KBM-7 (cell line): ENCODE results near the gene CPLANE1.

ENCODE experiments used
- DNase-seq: peaks from one replicate; pipeline ENCODE4 v3.0.0-alpha.2; 2015
- in situ Hi-C: fragments of 300-500 bp; cut with MboI; formaldehyde crosslinking; loops from 2 replicates; pipeline ENCODE4 v1.14.3; 2020; ENCODE audit warnings: low sequenced_read_pairs, low pct_unique_long_range_greater_than_20kb, mixed read lengths

Gene CPLANE1

DNA sequence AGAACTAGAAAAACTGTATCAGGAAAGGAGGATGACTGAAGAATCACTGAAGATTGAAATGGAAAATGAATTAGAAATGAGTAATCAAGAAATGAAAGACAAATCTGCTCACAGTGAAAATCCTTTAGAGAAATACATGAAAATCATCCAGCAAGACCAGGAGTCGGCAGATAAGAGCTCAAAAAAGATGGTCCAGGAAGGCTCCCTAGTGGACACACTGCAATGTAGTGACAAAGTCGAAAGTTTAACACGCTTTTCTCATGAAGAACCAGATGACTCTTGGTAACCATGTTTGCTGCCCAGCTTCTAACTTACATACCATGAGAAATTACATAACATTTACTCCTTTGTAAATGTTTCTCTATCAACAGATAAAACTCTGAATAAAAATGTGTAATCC is 37.1 kb downstream of the CPLANE1 start:
- in situ Hi-C loops, result no loop called here
- DNase-seq, result no peak

DNA sequence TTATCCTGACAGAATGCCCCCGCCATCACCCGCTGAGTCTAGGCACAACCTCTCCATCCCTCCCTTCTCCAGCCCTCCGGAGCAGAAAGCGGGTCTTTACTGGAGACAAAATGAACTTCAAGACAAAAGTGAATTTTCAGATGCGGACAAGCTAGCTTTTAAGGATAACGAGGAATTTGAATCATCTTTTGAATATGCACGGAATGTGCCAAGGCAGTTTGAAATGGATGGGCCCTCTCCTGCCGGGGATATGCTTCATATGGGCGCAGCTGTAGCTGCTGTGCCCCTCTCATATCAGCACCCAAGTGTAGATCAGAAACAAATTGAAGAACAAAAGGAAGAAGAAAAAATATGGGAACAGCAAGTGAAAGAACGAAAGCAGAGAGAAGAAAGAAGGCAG is 37.5 kb downstream of the CPLANE1 start:
- in situ Hi-C loops, result no loop called here
- no peak for DNase-seq

DNA sequence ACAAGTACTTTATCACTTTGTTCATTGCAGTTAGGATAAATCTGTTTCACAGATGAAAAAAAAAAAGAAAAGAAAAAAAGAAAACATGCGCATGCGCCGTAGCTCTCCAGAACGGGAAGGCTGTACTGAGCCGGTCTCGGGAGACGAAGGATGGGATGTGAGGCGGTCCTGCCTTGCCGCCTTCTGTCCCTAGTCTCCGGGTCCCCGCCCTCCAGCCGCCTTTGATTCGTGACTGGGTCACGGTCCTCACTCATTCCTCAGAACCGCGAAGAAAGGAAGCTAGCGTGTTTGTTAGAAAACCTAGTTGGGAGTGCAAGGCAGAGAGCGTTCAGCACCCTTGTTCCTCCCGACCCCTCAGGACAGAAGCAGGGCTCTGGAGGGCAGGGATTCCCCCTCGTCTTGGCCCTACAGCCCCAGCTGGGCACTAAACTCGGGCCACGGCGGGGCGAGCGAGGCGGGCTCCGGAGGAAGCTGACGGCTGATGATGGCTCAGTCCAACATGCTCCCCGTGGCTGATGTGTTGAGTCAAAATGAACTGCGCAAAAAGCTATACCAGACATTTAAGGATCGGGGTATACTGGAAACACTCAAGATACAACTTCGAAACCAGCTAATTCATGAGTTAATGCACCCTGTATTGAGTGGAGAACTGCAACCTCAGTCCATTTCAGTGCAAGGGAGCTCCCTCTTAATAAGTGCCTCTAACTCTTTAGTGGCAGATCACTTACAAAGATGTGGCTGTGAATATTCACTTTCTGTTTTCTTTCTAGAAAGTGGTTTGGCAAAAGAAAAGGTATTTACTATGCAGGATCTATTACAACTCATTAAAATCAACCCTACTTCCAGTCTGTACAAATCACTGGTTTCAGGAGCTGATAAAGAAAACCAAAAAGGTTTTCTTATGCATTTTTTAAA is 40.0 kb downstream of the CPLANE1 start:
- no peak for DNase-seq
- in situ Hi-C loops, result no loop called here

DNA sequence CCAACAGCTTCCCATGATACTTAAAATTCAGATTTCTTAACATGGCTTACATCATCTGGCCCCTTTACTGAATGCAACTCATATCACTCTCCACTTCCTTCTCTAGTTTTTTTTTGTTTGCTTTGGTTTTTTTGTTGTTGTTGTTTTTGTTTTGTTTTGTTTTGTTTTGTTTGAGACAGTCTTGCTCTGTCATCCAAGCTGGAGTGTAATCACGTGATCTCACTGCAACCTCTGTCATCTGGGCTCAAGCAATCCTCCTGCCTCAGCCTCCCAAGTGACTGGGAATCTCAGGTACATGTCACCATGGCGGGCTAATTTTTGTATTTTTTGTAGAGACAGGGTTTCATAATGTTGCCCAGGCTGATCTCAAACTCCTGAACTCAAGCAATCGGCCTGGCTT is 41.4 kb downstream of the CPLANE1 start:
- no peak for DNase-seq
- in situ Hi-C loops, result no loop called here

DNA sequence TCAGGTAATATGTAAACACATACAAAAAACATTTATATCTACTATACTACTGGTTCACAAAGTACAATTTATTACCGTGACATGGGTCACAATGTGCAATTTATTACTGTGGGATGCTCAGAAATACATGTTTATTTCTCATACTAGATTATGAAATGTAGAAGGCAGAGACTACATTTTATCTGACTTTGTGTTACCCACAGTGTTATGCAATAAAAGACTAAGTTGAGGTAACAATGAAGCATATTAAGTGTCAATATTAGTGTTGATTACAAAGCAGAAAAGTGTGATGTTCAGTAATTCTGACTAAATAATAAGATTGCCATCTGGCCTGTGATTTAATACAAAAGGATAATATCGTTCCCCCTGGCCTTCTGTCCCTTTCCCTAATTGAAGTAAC is 42.4 kb downstream of the CPLANE1 start:
- DNase-seq, result no peak
- in situ Hi-C loops, result no loop called here

DNA sequence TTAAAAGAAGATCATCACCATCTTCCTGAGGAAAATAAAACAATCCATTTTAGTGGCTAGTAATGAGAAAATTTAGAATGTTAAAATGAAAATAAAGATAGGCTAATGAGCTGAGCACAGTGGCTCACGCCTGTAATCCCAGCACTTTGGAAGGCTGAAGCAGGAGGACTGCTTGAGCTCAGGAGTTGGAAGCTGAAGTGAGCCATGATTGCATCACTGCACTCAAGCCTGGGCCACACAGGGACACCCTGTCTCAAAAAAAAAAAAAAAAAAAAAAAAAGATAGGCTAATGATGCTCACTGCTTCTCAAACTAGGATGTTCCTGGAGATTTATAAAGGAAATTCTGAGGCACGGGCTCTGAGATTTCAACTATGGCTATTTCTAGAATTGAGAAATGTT is 50.3 kb downstream of the CPLANE1 start:
- no peak for DNase-seq
- in situ Hi-C loops, result no loop called here

DNA sequence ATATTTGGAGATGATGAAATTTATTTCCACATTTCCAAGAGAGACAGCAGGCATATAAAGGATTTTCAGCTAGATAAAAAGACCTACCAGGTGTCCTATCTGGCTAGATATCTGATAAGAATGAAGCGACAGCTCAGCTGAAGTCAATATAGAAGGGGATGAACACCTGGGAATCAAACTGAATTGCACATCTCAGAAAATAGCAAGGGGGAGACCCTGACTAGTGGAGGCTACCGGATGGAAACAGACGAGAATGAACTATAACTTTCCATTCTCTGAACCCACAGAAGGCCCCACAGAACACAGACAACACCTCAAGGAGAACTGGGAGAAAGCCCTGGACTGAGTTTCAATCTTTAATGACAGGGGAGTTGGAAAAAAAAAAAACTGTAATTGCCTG is 51.1 kb downstream of the CPLANE1 start:
- DNase-seq, result no peak
- in situ Hi-C loops, result no loop called here

DNA sequence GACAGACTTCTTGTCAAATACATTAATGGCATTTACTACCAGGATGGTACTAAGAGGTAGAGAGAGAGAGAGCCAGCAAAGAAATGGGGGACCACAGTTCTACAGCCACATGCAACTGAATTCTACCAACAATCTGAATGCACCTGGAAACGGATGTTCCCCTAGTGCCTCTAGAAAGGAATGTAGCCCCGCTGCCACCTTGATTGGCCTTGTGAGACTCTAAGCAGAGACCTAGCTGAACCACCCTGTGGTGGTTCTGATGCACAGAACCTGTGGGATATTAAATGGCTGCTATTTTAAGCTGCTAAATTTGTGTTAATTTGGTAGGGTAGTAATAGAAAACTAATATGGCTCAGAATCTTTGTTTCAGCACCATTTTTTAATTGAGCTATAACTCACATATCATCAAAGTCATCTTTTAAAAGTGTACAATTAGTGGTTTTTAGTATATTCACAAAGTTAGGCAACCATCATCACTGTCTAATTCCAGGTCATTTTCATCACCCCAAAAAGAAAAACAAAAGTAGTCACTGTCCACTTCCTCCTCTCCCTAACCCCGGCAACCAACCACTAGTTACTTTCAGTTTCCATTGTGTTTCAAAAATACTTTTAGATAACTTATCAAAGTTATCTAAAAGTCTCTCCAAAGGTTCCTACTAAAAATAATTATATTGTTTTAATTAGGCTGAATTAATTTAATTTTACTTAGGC is 51.7 kb downstream of the CPLANE1 start:
- DNase-seq, result peak; percentile 11
- in situ Hi-C loops, result no loop called here

DNA sequence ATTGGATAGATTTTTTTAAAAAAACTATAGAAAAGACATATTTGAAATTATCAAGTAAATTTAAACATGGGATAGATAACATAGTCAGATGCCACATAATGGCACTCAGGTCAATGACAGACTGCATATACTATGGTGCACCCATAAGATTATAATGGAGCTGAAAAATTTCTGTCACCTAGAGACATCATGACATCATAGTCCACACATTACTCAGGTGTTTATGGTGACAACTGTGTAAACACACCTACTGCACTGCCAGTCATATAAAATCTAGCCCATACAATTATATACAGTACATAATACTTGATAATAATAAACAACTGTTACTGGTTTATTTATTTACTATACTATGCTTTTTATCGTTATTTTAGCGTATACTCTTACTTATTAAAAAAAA is 58.6 kb downstream of the CPLANE1 start:
- no peak for DNase-seq
- in situ Hi-C loops, result no loop called here

DNA sequence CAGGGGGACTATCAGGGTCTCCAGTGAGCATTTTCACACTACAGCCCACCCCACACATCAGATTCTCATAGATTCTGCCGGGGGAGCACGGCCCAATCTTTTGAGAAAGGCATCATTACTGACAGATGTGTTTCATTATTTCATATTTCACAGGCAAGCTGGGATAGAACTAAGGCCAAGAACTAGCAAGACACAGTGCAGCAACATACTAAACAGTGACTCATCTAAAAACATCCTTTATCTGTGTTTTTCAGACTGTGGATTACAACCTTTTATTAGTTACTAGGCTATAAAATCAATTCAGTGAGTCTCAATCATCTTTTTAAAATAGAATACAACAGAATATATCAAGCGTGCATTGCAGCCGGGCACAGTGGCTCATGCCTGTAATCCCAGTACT is 59.8 kb downstream of the CPLANE1 start:
- DNase-seq, result no peak
- in situ Hi-C loops, result no loop called here

DNA sequence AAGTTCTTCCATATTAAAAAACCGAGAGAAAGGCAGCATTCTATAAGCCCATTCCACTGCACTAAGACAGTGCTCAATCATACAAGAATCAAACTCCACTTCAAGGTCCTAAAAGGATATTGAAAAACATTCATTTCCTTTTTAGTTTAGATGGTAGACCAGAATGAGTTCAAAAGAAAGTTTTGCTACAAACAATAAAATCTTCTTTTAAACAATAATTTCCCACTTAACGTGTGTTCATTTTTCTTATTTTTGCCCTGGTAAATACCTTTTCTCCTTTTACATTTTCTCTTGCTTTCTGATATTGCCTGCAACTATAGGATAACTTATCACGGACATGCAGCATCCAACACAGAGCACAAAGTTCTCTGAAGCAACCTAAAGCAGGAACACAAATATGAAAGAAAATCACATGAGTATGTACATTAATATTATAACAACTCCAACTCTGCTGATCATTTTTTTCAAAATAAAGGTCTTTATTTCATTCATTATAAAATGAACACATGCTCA is 61.7 kb downstream of the CPLANE1 start:
- in situ Hi-C loops, result no loop called here
- no peak for DNase-seq

DNA sequence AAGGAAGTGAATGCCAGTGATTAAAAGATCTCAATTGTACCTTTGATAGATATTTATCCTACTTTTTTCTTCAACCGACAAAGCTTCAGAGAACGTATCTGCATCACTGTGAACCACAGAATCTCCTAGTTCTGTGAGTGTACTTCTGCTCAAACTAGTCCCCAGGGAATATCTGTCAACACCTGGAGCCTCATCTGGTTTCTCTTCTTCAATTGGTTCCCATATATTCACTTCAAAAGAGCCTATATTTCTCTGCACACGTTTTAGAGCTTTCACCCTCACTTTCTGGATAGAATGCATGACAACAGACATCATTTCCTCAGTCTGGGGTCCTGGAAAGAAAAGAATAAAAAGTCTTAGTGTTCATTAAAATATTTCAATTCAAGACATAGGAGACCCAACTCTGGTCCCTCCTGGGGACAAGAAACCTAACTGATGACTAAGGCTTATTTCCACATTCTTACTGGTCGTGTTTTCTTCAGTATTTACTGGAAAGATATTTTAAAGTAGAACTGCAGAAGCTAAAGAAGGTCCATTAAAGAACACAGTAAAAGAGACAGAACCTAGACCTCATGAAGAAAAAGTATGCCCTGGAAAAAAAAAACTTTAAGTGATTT is 64.3 kb downstream of the CPLANE1 start:
- in situ Hi-C loops, result no loop called here
- DNase-seq, result no peak

DNA sequence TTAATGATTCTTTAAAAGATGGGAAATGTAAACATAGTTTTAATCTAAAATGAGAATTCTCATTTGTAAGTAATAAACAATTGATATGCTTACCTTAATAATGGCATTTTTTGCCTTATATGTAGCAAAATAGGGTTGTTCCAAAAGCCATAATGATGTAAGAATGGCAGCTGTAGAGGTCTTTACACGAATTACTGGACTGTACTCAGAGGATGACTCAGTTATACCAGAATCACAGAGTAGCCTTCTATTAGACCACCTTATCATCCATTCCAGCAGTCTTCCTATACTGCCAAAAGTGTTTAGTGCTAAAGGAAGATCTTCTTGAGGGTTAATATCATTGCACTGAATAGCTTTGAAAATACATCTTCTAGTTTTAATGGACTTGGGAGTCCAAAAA is 66.5 kb downstream of the CPLANE1 start:
- DNase-seq, result no peak
- in situ Hi-C loops, result no loop called here

DNA sequence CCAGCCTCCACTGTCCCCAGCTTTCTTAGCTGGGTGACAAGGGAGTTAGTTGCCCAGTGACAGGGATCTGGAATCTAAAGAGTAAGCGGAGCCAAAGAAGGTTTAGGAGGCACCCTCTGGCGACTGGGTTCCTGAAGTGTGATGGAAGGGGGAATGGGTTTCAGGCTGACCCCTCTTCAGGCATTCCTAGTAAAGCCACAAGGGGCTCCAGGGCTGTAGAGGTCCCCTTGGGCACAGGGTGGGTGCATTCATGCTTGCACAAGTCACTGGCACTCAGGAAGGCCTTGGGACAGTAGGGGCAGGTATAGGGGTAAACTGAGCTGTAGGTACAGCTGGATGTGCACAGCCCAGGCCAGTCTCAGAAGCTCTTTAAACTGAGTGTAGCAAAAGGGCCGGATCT is 74.2 kb downstream of the CPLANE1 start:
- no peak for DNase-seq
- in situ Hi-C loops, result no loop called here

DNA sequence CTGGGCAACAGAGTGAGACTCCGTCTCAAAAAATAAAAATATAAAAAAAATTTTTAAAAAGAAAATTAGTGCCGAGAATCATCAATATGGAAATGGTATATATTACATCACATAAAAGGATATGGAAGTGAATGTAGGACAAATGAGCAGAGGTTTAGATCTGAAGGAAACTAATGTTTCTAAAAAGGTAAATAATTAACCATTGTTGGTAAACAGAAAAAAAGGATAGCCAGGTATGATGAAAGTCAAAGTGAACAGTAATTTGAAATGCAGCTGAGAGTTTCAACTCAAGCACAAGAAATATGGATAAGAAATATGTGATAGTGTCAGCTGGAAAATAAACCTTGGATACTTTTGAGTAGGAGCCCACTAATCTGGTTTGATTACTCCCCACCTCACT is 76.2 kb downstream of the CPLANE1 start:
- in situ Hi-C loops, result no loop called here

DNA sequence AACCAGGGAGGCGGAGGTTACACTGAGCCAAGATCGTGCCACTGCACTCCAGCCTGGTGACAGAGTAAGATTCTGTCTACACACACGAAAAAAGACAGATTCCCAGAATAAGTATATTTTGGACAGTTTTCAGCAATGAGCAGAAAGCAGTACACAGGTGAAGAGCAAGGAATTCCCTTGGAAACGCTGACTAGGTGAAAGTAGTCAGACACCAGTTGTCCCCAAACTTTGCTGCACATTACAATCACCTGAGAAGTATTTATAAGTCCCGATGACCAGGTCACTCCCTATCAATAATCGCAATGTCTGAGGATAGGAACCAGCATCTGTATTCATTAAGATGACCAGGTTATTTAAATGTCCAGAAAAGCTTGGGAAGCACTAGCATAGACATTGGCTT is 78.3 kb downstream of the CPLANE1 start:
- no peak for DNase-seq
- in situ Hi-C loops, result no loop called here

More for the DNA sequence above, 76.2 kb downstream of the CPLANE1 start:
- no peak for DNase-seq

DNA sequence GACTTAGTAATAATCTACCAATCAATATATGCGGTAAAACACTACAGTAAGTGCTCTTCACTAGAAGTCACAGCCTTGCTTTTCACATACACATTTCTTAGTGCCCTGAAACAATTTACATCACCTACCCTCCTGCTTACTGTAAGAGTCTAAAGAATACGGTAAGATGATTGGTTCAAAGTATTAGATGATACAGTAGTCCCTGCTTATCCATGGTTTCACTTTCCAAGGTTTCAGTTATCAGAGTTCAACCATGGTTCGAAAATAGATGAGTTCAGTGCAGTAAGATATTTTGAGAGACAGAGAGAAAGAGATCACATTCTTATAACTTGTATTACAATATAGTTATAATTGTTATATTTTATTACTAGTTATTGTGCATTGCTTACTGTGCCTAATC is 83.0 kb downstream of the CPLANE1 start:
- in situ Hi-C loops, result no loop called here
- no peak for DNase-seq

DNA sequence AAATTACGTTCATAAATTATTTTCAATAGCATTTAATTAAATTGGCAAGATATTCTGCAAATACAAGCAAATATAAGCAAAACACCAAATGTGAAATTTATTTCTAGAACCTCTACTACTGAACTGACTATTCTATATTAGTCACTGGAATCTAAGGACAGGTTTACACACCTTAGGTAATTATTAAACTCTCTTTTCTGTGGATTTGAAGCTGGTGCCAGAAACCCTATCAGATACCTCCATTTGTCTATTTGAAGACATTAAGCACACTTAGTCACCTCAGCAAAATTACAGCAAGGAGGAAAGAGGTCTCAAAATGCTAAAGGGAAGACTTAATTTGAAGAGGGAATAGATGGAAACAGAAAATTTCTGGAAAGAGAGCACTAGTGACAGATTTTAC is 83.4 kb downstream of the CPLANE1 start:
- in situ Hi-C loops, result no loop called here

DNA sequence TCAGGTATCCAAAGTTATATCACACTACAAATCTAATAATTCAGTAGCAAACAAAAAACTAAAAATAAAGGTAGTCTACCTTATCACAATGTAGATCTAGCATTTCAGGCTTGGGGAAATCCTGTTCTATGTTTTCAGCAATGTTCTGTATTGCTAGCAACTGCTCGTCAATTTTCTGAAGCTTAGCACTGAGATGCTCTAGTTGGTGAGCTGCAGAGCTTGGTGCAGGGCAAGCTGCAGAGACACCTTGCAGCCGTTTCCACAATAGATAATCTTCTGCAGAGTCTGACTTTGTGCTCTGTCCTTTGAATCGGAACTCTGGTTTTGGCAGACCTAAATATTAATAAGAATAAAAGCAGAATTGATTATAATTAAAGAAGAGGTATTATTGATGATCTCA is 95.5 kb downstream of the CPLANE1 start:
- in situ Hi-C loops, result no loop called here
- DNase-seq, result no peak

More for the DNA sequence above, 83.4 kb downstream of the CPLANE1 start:
- no peak for DNase-seq

DNA sequence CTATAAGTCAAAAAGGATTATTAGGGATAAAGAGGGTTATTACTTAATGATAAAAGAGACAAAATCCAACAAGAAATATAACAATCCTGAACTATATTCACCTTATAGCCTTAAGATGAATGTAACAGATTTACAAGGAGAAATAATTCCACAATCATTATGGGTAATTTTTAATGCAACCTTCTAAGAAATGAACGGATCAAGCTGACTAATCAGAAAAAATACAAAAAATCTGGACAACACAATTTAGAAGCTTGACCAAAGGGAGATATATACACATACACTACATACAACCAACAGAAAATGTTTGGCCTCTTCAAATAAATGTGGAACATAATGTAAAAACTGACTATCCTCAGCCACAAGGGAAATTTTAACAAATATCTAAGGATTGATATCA is 102.3 kb downstream of the CPLANE1 start:
- in situ Hi-C loops, result no loop called here
- no peak for DNase-seq
